A204.1 (cell line): ENCODE data around the gene CREB1.
"Not testable (repeated sequence)": the region's sequence is repeated elsewhere in the genome, so short reads cannot be mapped to it uniquely, and the experiment has no call there.

ENCODE experiments used
- FAIRE-seq: peaks from 2 replicates; lab custom pipeline; 2012; peaks lifted over from hg19 to GRCh38; lab: Jason Lieb, UNC

CREB1 gene

GRCh38 chr2:207529330-207530159 is at the start of gene CREB1:
TSS of gene CREB1 (plus strand) at chr2:207529962. CDS start at chr2:207555636, 25,674 bp downstream.
- FAIRE-seq: peak; percentile 92

GRCh38 chr2:207480521-207481040 is 49.2 kb upstream of the CREB1 start:
- FAIRE-seq: no peak

- no peak for FAIRE-seq
These were observed 47.8 kb upstream of the CREB1 start for GRCh38 chr2:207481924-207482323.

GRCh38 chr2:207482630-207483029 is 47.1 kb upstream of the CREB1 start:
- no peak for FAIRE-seq

GRCh38 chr2:207483066-207483465 is 46.7 kb upstream of the CREB1 start:
- FAIRE-seq: no peak

GRCh38 chr2:207483477-207483876 is 46.3 kb upstream of the CREB1 start:
- no peak for FAIRE-seq

- no peak for FAIRE-seq
These were observed 45.0 kb upstream of the CREB1 start for GRCh38 chr2:207484444-207485391.

GRCh38 chr2:207487650-207488311 is 42.0 kb upstream of the CREB1 start:
- no peak for FAIRE-seq

GRCh38 chr2:207489251-207489650 is 40.5 kb upstream of the CREB1 start:
- FAIRE-seq: no peak

- no peak for FAIRE-seq
These were observed 39.3 kb upstream of the CREB1 start for GRCh38 chr2:207490441-207490840.

GRCh38 chr2:207491086-207491485 is 38.7 kb upstream of the CREB1 start:
- FAIRE-seq: no peak

- FAIRE-seq: no peak
These were observed 37.8 kb upstream of the CREB1 start for GRCh38 chr2:207491956-207492355.

- no peak for FAIRE-seq
These were observed 37.3 kb upstream of the CREB1 start for GRCh38 chr2:207492461-207492860.

- no peak for FAIRE-seq
These were observed 35.6 kb upstream of the CREB1 start for GRCh38 chr2:207494137-207494536.

- not testable (repeated sequence) for FAIRE-seq
These were observed 32.8 kb upstream of the CREB1 start for GRCh38 chr2:207496936-207497335.

GRCh38 chr2:207497596-207497995 is 32.2 kb upstream of the CREB1 start:
- no peak for FAIRE-seq

GRCh38 chr2:207498427-207498826 is 31.3 kb upstream of the CREB1 start:
- no peak for FAIRE-seq

GRCh38 chr2:207499114-207499513 is 30.6 kb upstream of the CREB1 start:
- no peak for FAIRE-seq

- FAIRE-seq: no peak
These were observed 27.8 kb upstream of the CREB1 start for GRCh38 chr2:207501802-207502576.

GRCh38 chr2:207502577-207503198 is 27.1 kb upstream of the CREB1 start:
- no peak for FAIRE-seq

GRCh38 chr2:207503234-207503633 is 26.5 kb upstream of the CREB1 start:
- FAIRE-seq: no peak
